SK-N-SH treated with all-trans-retinoic acid at 6 μM for 48 hours (cell line): ENCODE results near the gene MAP2K6.

Experiments used
- CREB5 ChIP-seq: fragments of 250-450 bp; sonication (Bioruptor Pico); IDR thresholded peaks from 2 replicates; pipeline ENCODE4 v1.5.1; 2020; ENCODE audit warnings: low read depth, mild to moderate bottlenecking, moderate library complexity
- CSDC2 ChIP-seq: fragments of 250-450 bp; sonication (Bioruptor Pico); IDR thresholded peaks from 2 replicates; pipeline ENCODE4 v1.5.0; 2020; ENCODE audit warnings: mild to moderate bottlenecking, moderate library complexity
- ISL1 ChIP-seq: fragments of 250-450 bp; sonication (Bioruptor Pico); IDR thresholded peaks from 2 replicates; pipeline ENCODE4 v2.1.2; 2022; ENCODE audit warnings: mild to moderate bottlenecking, moderate library complexity
- ZC3H10 ChIP-seq: fragments of 250-450 bp; sonication (Bioruptor Pico); IDR thresholded peaks from 2 replicates; pipeline ENCODE4 v1.5.1; 2021; ENCODE audit warnings: mild to moderate bottlenecking, moderate library complexity

GRCh38 chr17:69433093-69433492 is 18.6 kb downstream of the MAP2K6 start:
- TF ChIP-seq CSDC2 (no peak), CREB5 (CRISPR knock-in tag) (no peak), ZC3H10 (CRISPR knock-in tag) (no peak), ISL1 (no peak)
